ENCODE measurements around the gene RTN4R.

RTN4R gene

GRCh38 chr22:20194681-20195593 lies 73.2 kb downstream of the RTN4R start:
- no peak for DNase-seq

- no peak for DNase-seq
Measured at GRCh38 chr22:20193761-20194494, 74.2 kb downstream of the RTN4R start.

GRCh38 chr22:20192972-20193760 lies 75.0 kb downstream of the RTN4R start:
- DNase-seq = no peak

GRCh38 chr22:20192293-20192971 lies 75.7 kb downstream of the RTN4R start:
- no peak for DNase-seq

- no peak for DNase-seq
Measured at GRCh38 chr22:20191803-20192202, 76.3 kb downstream of the RTN4R start.
